Ovary (tissue), 3 donors: ENCODE results near the gene BRD3.

Experiments
- CTCF ChIP-seq, 3 donors: fragments of 450-650 bp in 2 of 3; fragments of 200-600 bp in 1 of 3; IDR thresholded peaks; one replicate each; pipeline versions ENCODE4 v1.5.1 to v1.8.0; 2016 to 2022; ENCODE audit warnings: antibody characterized with exemption in 3 of 3, mild to moderate bottlenecking in 1 of 3
- EP300 ChIP-seq: sonication (generic); formaldehyde crosslinking; IDR thresholded peaks from one replicate; pipeline ENCODE4 v1.6.1; 2017; ENCODE audit warnings: antibody characterized with exemption
- POLR2A ChIP-seq: fragments of 450-650 bp; IDR thresholded peaks from one replicate; pipeline ENCODE4 v1.6.1; 2017; ENCODE audit warnings: antibody characterized with exemption, mild to moderate bottlenecking, moderate library complexity
- donor health status: DM: no; HTN: no; CAD: no.

- TF ChIP-seq CTCF (IDR thresholded peaks at IDR 0.05) (no peak), POLR2A (no peak), EP300 (no peak)
Observed at GRCh38 chr9:134026981-134027380, 40.8 kb downstream of the BRD3 start.
